GM12892 (cell line): Measurements from ENCODE around the gene AGR3.

ENCODE experiments used
- POLR2A ChIP-seq: IDR thresholded peaks from 2 replicates; pipeline ENCODE4 v1.6.1; 2011; ENCODE audit warnings: low read depth, low read length, control low read depth
- POLR2AphosphoS5 ChIP-seq: IDR thresholded peaks from 2 replicates; pipeline ENCODE4 v1.6.1; 2011; ENCODE audit warnings: low read depth, low read length, control low read depth
- TAF1 ChIP-seq: IDR thresholded peaks from 2 replicates; pipeline ENCODE4 v1.6.1; 2011; ENCODE audit warnings: low read depth, mild to moderate bottlenecking, control low read depth, low read length, borderline replicate concordance

GRCh38 chr7:16817536-16817935, 64.2 kb downstream of the AGR3 start:
- TF ChIP-seq POLR2AphosphoS5 (no peak), POLR2A (no peak), TAF1 (no peak)
